H9 (cell line): ENCODE data around the gene ALDOA. TPM values are rescaled to one million over a fixed set of nuclear protein-coding genes. Genes with fewer than 3 reads are reported as not detected.
A peak's percentile ranks its signal among the peaks of the same experiment; 100 is the strongest.

Source experiments
- DNase-seq: peaks from one replicate; pipeline ENCODE4 v3.0.0-alpha.2; 2017
- H2AFZ ChIP-seq: one replicate; pipeline ENCODE4 v1.6.1; 2013; ENCODE audit warnings: mild to moderate bottlenecking, low read length, control low read depth, moderate library complexity
- H2AK5ac ChIP-seq: 2 replicates; pipeline ENCODE4 v1.6.1; 2013; ENCODE audit warnings: low read length, control low read depth, mixed read lengths; ENCODE audit not compliant: insufficient read length
- H2BK120ac ChIP-seq: one replicate; pipeline ENCODE4 v1.6.1; 2013; ENCODE audit warnings: low read depth, mild to moderate bottlenecking, low read length, control low read depth, inconsistent platforms; ENCODE audit not compliant: poor library complexity, severe bottlenecking
- H2BK12ac ChIP-seq: 2 replicates; pipeline ENCODE4 v1.6.1; 2013; ENCODE audit warnings: low read length, control low read depth, mixed read lengths, low read depth; ENCODE audit not compliant: insufficient read length
- H2BK15ac ChIP-seq: 2 replicates; pipeline ENCODE4 v1.6.1; 2013; ENCODE audit warnings: low read depth, low read length, control low read depth
- H2BK20ac ChIP-seq: one replicate; pipeline ENCODE4 v1.6.1; 2013; ENCODE audit warnings: low read depth, mild to moderate bottlenecking, low read length, control low read depth, inconsistent platforms; ENCODE audit not compliant: poor library complexity, severe bottlenecking
- H2BK5ac ChIP-seq: 2 replicates; pipeline ENCODE4 v1.6.1; 2013; ENCODE audit warnings: low read length, control low read depth, mixed read lengths; ENCODE audit not compliant: insufficient read length
- H3K14ac ChIP-seq: 2 replicates; pipeline ENCODE4 v1.6.1; 2013; ENCODE audit warnings: low read length, control low read depth; ENCODE audit not compliant: insufficient read depth
- H3K18ac ChIP-seq: 2 replicates; pipeline ENCODE4 v1.6.1; 2013; ENCODE audit warnings: low read depth, mild to moderate bottlenecking, mixed read lengths, low read length, control low read depth; ENCODE audit not compliant: insufficient read length
- H3K23ac ChIP-seq: 2 replicates; pipeline ENCODE4 v1.6.1; 2013; ENCODE audit warnings: low read length, control low read depth, mixed read lengths, low read depth; ENCODE audit not compliant: insufficient read length
- H3K23me2 ChIP-seq: 2 replicates; pipeline ENCODE4 v1.6.1; 2013; ENCODE audit warnings: low read depth, mild to moderate bottlenecking, mixed read lengths, low read length, control low read depth; ENCODE audit not compliant: insufficient read length, poor library complexity, severe bottlenecking
- H3K27ac ChIP-seq: 2 replicates; pipeline ENCODE4 v1.5.1; 2013; ENCODE audit warnings: low read length, control low read depth, mixed read lengths, low read depth; ENCODE audit not compliant: insufficient read length
- H3K27me3 ChIP-seq: 2 replicates; pipeline ENCODE4 v1.6.1; 2013; ENCODE audit warnings: low read length, control low read depth, inconsistent platforms; ENCODE audit not compliant: insufficient read depth
- H3K4ac ChIP-seq: 2 replicates; pipeline ENCODE4 v1.6.1; 2013; ENCODE audit warnings: low read depth, mild to moderate bottlenecking, control low read depth, inconsistent platforms, low read length, moderate library complexity
- H3K4me1 ChIP-seq: 2 replicates; pipeline ENCODE4 v1.6.1; 2013; ENCODE audit warnings: low read length, control low read depth, inconsistent platforms; ENCODE audit not compliant: insufficient read depth
- H3K4me2 ChIP-seq: 2 replicates; pipeline ENCODE4 v1.6.1; 2013; ENCODE audit warnings: low read length, control low read depth, mixed read lengths; ENCODE audit not compliant: insufficient read length, insufficient read depth
- H3K56ac ChIP-seq: 2 replicates; pipeline ENCODE4 v1.6.1; 2013; ENCODE audit warnings: low read depth, mild to moderate bottlenecking, mixed read lengths, low read length, control low read depth; ENCODE audit not compliant: insufficient read length
- H3K79me1 ChIP-seq: 2 replicates; pipeline ENCODE4 v1.6.1; 2013; ENCODE audit warnings: low read depth, mild to moderate bottlenecking, moderate library complexity, low read length, control low read depth, inconsistent platforms; ENCODE audit not compliant: insufficient read depth, poor library complexity, severe bottlenecking
- H3K79me2 ChIP-seq: 2 replicates; pipeline ENCODE4 v1.6.1; 2013; ENCODE audit warnings: low read length, control low read depth, inconsistent platforms; ENCODE audit not compliant: insufficient read depth
- H3K9ac ChIP-seq: 2 replicates; pipeline ENCODE4 v1.6.1; 2013; ENCODE audit warnings: low read length, control low read depth, mixed read lengths; ENCODE audit not compliant: insufficient read length; ENCODE audit errors: extremely low read depth
- H3K9me3 ChIP-seq: one replicate; pipeline ENCODE4 v1.6.1; 2013; ENCODE audit warnings: low read depth, low read length, inconsistent platforms; ENCODE audit not compliant: control insufficient read depth
- H3T11ph ChIP-seq: one replicate; pipeline ENCODE4 v1.6.1; 2013; ENCODE audit warnings: mild to moderate bottlenecking, low read length, control low read depth, inconsistent platforms
- H4K20me1 ChIP-seq: one replicate; pipeline ENCODE4 v1.6.1; 2013; ENCODE audit not compliant: control insufficient read depth, insufficient read length, insufficient read depth
- H4K5ac ChIP-seq: 2 replicates; pipeline ENCODE4 v1.6.1; 2013; ENCODE audit warnings: low read depth, mild to moderate bottlenecking, mixed read lengths, low read length, control low read depth; ENCODE audit not compliant: insufficient read length
- H4K8ac ChIP-seq: replicated peaks from 2 replicates; pipeline ENCODE4 v1.6.1; 2013; ENCODE audit warnings: low read length, control low read depth, mixed read lengths, low read depth; ENCODE audit not compliant: insufficient read length
- H4K91ac ChIP-seq: 2 replicates; pipeline ENCODE4 v1.6.1; 2013; ENCODE audit warnings: low read depth, mild to moderate bottlenecking, moderate library complexity, mixed read lengths, low read length, control low read depth; ENCODE audit not compliant: insufficient read length
- H3K27ac Mint-ChIP-seq, 3 experiments: 2 replicates in 2 of 3; 3 replicates in 1 of 3; pipeline ENCODE4 v1.8.0; 2020 to 2021; ENCODE audit warnings: mixed read lengths in 3 of 3, mild to moderate bottlenecking in 1 of 3, moderate library complexity in 1 of 3
- H3K27me3 Mint-ChIP-seq: 2 replicates; pipeline ENCODE4 v1.8.0; 2021; ENCODE audit warnings: low read depth, mild to moderate bottlenecking, moderate library complexity, mixed read lengths
- H3K36me3 Mint-ChIP-seq, 3 experiments: 2 replicates in 2 of 3; 3 replicates in 1 of 3; pipeline ENCODE4 v1.8.0; 2020 to 2021; ENCODE audit warnings: low read depth in 3 of 3, mixed read lengths in 3 of 3; ENCODE audit not compliant: insufficient read depth in 1 of 3
- H3K4me1 Mint-ChIP-seq, 2 experiments: 2 replicates each; pipeline ENCODE4 v1.8.0; 2020; ENCODE audit warnings: mixed read lengths in 2 of 2
- H3K4me3 Mint-ChIP-seq, 2 experiments: 2 replicates in 1 of 2; 3 replicates in 1 of 2; pipeline ENCODE4 v1.8.0; 2020 to 2021; ENCODE audit warnings: mild to moderate bottlenecking in 2 of 2, mixed read lengths in 2 of 2, moderate library complexity in 1 of 2
- H3K9me3 Mint-ChIP-seq, 2 experiments: 2 replicates in 1 of 2; 3 replicates in 1 of 2; pipeline ENCODE4 v1.8.0; 2020; ENCODE audit warnings: mild to moderate bottlenecking in 2 of 2, mixed read lengths in 2 of 2, moderate library complexity in 1 of 2
- WGBS: extraction: QIAGEN DNeasy Blood & Tissue Kit; methylation state at CpG from one replicate; pipeline ENCODE4 v1.1.7; 2013; ENCODE audit warnings: missing lambda C conversion rate, low lambda C conversion rate, mixed read lengths; ENCODE audit not compliant: insufficient read length; ENCODE audit errors: extremely low coverage; 5-methylcytosine and 5-hydroxymethylcytosine counted together
- total RNA-seq: library from RNA; stranded (reverse); gene quantifications from 2 replicates; pipeline ENCODE4 v1.2.1, GENCODE V29; 2021
- TF ChIP-seq, protein P1 (sequence below): fragments of 200-600 bp; sonication (generic); conservative IDR thresholded peaks from 3 replicates; pipeline ENCODE4 v1.8.0; 2021; ENCODE audit warnings: antibody characterized with exemption, mild to moderate bottlenecking

Gene ALDOA
- total RNA-seq, 1 experiment from 2014 or later = 1,356 TPM

GRCh38 chr16:30112197-30113030 lies 46.9 kb downstream of the ALDOA start:
- DNase-seq = peak; percentile 86
- no peak overlapping the region for H3K27ac ChIP-seq
- no peaks in the 10 kb centered on the region for H3K9me3 ChIP-seq
- no peak overlapping the region for H3K4ac ChIP-seq
- Mint-ChIP-seq H3K4me1 (peaks cover 2 to 5% of the 10 kb centered on the region in 2 experiments), H3K27ac (no peak overlapping the region; a peak in 3 of 7 replicates), H3K9me3 (no peaks in the 10 kb centered on the region), H3K4me3 (no peak overlapping the region), H3K27me3 (no peaks in the 10 kb centered on the region; the same call in 1 of the 2 replicates), H3K36me3 (peaks cover 0 to 20% (median 10%) of the 10 kb centered on the region in 3 experiments; a peak in 4 of 7 replicates)
- no peak overlapping the region for H3K9ac ChIP-seq
- no peak overlapping the region for H2BK15ac ChIP-seq
- no peaks in the 10 kb centered on the region for H3K79me1 ChIP-seq
- H2BK20ac ChIP-seq = no peak overlapping the region
- H4K20me1 ChIP-seq = no peaks in the 10 kb centered on the region
- H3K27me3 ChIP-seq = no peaks in the 10 kb centered on the region
- H3K56ac ChIP-seq = no peak overlapping the region
- H2BK120ac ChIP-seq = no peak overlapping the region
- H3K4me1 ChIP-seq = no peaks in the 10 kb centered on the region
- no peak overlapping the region for H4K5ac ChIP-seq
- no peak overlapping the region for H2BK12ac ChIP-seq
- no peak overlapping the region for H3K23ac ChIP-seq
- no peak overlapping the region for H2AFZ ChIP-seq
- no peak overlapping the region for H2AK5ac ChIP-seq
- no peak overlapping the region for H4K91ac ChIP-seq
- H3K14ac ChIP-seq = no peak overlapping the region
- H3K23me2 ChIP-seq = no peaks in the 10 kb centered on the region
- no peak overlapping the region for H2BK5ac ChIP-seq
- no peak overlapping the region for H3K18ac ChIP-seq
- H3T11ph ChIP-seq = no peak overlapping the region
- H3K79me2 ChIP-seq = no peaks in the 10 kb centered on the region
- H4K8ac ChIP-seq = no peak overlapping the region
- WGBS = no CpG with 5 or more reads among the region's 29 CpGs
- H3K4me2 ChIP-seq = no peak overlapping the region
- TF ChIP-seq, protein P1, sequence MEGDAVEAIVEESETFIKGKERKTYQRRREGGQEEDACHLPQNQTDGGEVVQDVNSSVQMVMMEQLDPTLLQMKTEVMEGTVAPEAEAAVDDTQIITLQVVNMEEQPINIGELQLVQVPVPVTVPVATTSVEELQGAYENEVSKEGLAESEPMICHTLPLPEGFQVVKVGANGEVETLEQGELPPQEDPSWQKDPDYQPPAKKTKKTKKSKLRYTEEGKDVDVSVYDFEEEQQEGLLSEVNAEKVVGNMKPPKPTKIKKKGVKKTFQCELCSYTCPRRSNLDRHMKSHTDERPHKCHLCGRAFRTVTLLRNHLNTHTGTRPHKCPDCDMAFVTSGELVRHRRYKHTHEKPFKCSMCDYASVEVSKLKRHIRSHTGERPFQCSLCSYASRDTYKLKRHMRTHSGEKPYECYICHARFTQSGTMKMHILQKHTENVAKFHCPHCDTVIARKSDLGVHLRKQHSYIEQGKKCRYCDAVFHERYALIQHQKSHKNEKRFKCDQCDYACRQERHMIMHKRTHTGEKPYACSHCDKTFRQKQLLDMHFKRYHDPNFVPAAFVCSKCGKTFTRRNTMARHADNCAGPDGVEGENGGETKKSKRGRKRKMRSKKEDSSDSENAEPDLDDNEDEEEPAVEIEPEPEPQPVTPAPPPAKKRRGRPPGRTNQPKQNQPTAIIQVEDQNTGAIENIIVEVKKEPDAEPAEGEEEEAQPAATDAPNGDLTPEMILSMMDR = peak; percentile 85
